DMS53 treated with DMSO at 0.1 percent for 48 hours (cell line): Measurements from ENCODE around the gene UTS2R.
"Not testable (repeated sequence)": the region's sequence is repeated elsewhere in the genome, so short reads cannot be mapped to it uniquely, and the experiment has no call there.

Source experiments
- DNase-seq: peaks from one replicate; lab custom pipeline; 2025; ENCODE audit not compliant: unreplicated experiment; lab: John Stamatoyannopoulos, UW

UTS2R gene

GRCh38 chr17:82353484-82353883 lies 18.1 kb upstream of the UTS2R start:
- DNase-seq: no peak

GRCh38 chr17:82354804-82355308 lies 16.7 kb upstream of the UTS2R start:
- no peak for DNase-seq

GRCh38 chr17:82355770-82356427 lies 15.7 kb upstream of the UTS2R start:
- no peak for DNase-seq

- DNase-seq: peak; percentile 37
Measured at GRCh38 chr17:82356845-82357355, 14.7 kb upstream of the UTS2R start.

- no peak for DNase-seq
Measured at GRCh38 chr17:82357394-82357793, 14.2 kb upstream of the UTS2R start.

GRCh38 chr17:82358465-82359350 lies 12.9 kb upstream of the UTS2R start, which contains the start of gene TEX19:
Gene TEX19, plus strand, starts transcription at chr17:82359247. Its CDS starts 2,904 bp downstream, at chr17:82362151.
- DNase-seq: no peak

- not testable (repeated sequence) for DNase-seq
Measured at GRCh38 chr17:82359451-82360074, 12.0 kb upstream of the UTS2R start.

- DNase-seq: no peak
Measured at GRCh38 chr17:82361885-82362633, 9.5 kb upstream of the UTS2R start.

GRCh38 chr17:82365606-82366295 lies 5.8 kb upstream of the UTS2R start:
- DNase-seq: no peak

- no peak for DNase-seq
Measured at GRCh38 chr17:82366749-82367148, 4.8 kb upstream of the UTS2R start.

- DNase-seq: no peak
Measured at GRCh38 chr17:82367724-82368524, 3.6 kb upstream of the UTS2R start.

GRCh38 chr17:82369211-82369610 lies 2.4 kb upstream of the UTS2R start:
- no peak for DNase-seq

- no peak for DNase-seq
Measured at GRCh38 chr17:82370471-82371332, 863 bp upstream of the UTS2R start.

- no peak for DNase-seq
Measured at GRCh38 chr17:82372249-82373071, 895 bp downstream of the UTS2R start.

- not testable (repeated sequence) for DNase-seq
Measured at GRCh38 chr17:82373072-82373452, 1.5 kb downstream of the UTS2R start.

GRCh38 chr17:82373731-82374625 lies 2.4 kb downstream of the UTS2R start:
- no peak for DNase-seq
